Trophoblast cell (in vitro differentiated cells and primary cell): ENCODE results near the gene TMEM242.

Experiments used
- DNase-seq, 2 donors: peaks; one replicate each; pipeline ENCODE4 v3.0.0-alpha.2; 2016
- H2AFZ ChIP-seq: 2 replicates; pipeline ENCODE4 v1.6.1; 2013; ENCODE audit warnings: low read length, moderate library complexity, mild to moderate bottlenecking; ENCODE audit not compliant: insufficient read depth, poor library complexity
- H2AK5ac ChIP-seq: 2 replicates; pipeline ENCODE4 v1.6.1; 2013; ENCODE audit warnings: mild to moderate bottlenecking, low read length
- H2BK120ac ChIP-seq: 2 replicates; pipeline ENCODE4 v1.6.1; 2013; ENCODE audit warnings: low read length, mild to moderate bottlenecking, moderate library complexity; ENCODE audit not compliant: insufficient read depth, poor library complexity
- H2BK12ac ChIP-seq: 2 replicates; pipeline ENCODE4 v1.6.1; 2013; ENCODE audit warnings: mild to moderate bottlenecking, low read length, moderate library complexity
- H2BK5ac ChIP-seq: 2 replicates; pipeline ENCODE4 v1.6.1; 2013; ENCODE audit warnings: low read length, low read depth, moderate library complexity, mild to moderate bottlenecking; ENCODE audit not compliant: poor library complexity
- H3K14ac ChIP-seq: 2 replicates; pipeline ENCODE4 v1.6.1; 2013; ENCODE audit warnings: mild to moderate bottlenecking, low read length
- H3K18ac ChIP-seq: 2 replicates; pipeline ENCODE4 v1.6.1; 2013; ENCODE audit warnings: mild to moderate bottlenecking, low read length
- H3K23ac ChIP-seq: 2 replicates; pipeline ENCODE4 v1.6.1; 2013; ENCODE audit warnings: low read length
- H3K27ac ChIP-seq: 2 replicates; pipeline ENCODE4 v1.5.1; 2013; ENCODE audit warnings: low read depth, mild to moderate bottlenecking, inconsistent platforms, low read length, moderate library complexity
- H3K27me3 ChIP-seq: 2 replicates; pipeline ENCODE4 v1.6.1; 2013; ENCODE audit warnings: inconsistent platforms, mild to moderate bottlenecking, low read length, moderate library complexity; ENCODE audit not compliant: insufficient read depth
- H3K36me3 ChIP-seq, 2 experiments: 1 replicate in 1 of 2; 2 replicates in 1 of 2; pipeline ENCODE4 v1.6.1; 2013; ENCODE audit warnings: low read length in 2 of 2, mild to moderate bottlenecking in 2 of 2, moderate library complexity in 1 of 2; ENCODE audit not compliant: insufficient read depth in 2 of 2, control insufficient read depth in 1 of 2
- H3K4ac ChIP-seq: 2 replicates; pipeline ENCODE4 v1.6.1; 2013; ENCODE audit warnings: low read depth, mild to moderate bottlenecking, low read length, moderate library complexity
- H3K4me1 ChIP-seq, 2 experiments: 1 replicate in 1 of 2; 2 replicates in 1 of 2; pipeline ENCODE4 v1.6.1; 2013; ENCODE audit warnings: low read length in 2 of 2, mild to moderate bottlenecking in 2 of 2, moderate library complexity in 1 of 2; ENCODE audit not compliant: insufficient read depth in 2 of 2, control insufficient read depth in 1 of 2
- H3K4me2 ChIP-seq: 2 replicates; pipeline ENCODE4 v1.6.1; 2013; ENCODE audit warnings: inconsistent platforms, mild to moderate bottlenecking, low read length, moderate library complexity
- H3K4me3 ChIP-seq: 2 replicates; pipeline ENCODE4 v1.5.1; 2013; ENCODE audit warnings: mild to moderate bottlenecking, low read depth, low read length, inconsistent platforms
- H3K79me1 ChIP-seq: one replicate; pipeline ENCODE4 v1.6.1; 2013; ENCODE audit warnings: low read length
- H3K79me2 ChIP-seq: 2 replicates; pipeline ENCODE4 v1.6.1; 2013; ENCODE audit warnings: low read length, mild to moderate bottlenecking; ENCODE audit not compliant: control insufficient read depth, insufficient read depth, poor library complexity
- H3K9ac ChIP-seq: 2 replicates; pipeline ENCODE4 v1.6.1; 2013; ENCODE audit warnings: mild to moderate bottlenecking, low read length
- H3K9me3 ChIP-seq: 2 replicates; pipeline ENCODE4 v1.6.1; 2013; ENCODE audit warnings: low read depth, mild to moderate bottlenecking, control low read depth, inconsistent platforms, low read length; ENCODE audit not compliant: insufficient read depth
- H4K12ac ChIP-seq: 2 replicates; pipeline ENCODE4 v1.6.1; 2013; ENCODE audit warnings: low read depth, mild to moderate bottlenecking, low read length, moderate library complexity
- H4K8ac ChIP-seq: 2 replicates; pipeline ENCODE4 v1.6.1; 2013; ENCODE audit warnings: low read depth, mild to moderate bottlenecking, low read length, moderate library complexity
- H4K91ac ChIP-seq: one replicate; pipeline ENCODE4 v1.6.1; 2013; ENCODE audit warnings: low read depth, mild to moderate bottlenecking, low read length, moderate library complexity
- WGBS: extraction: QIAGEN DNeasy Blood & Tissue Kit; methylation state at CpG from one replicate; pipeline ENCODE4 v1.1.7; 2013; ENCODE audit warnings: missing lambda C conversion rate; ENCODE audit not compliant: insufficient read length, insufficient coverage; ENCODE audit errors: extremely low coverage; 5-methylcytosine and 5-hydroxymethylcytosine counted together

TMEM242 gene

DNA sequence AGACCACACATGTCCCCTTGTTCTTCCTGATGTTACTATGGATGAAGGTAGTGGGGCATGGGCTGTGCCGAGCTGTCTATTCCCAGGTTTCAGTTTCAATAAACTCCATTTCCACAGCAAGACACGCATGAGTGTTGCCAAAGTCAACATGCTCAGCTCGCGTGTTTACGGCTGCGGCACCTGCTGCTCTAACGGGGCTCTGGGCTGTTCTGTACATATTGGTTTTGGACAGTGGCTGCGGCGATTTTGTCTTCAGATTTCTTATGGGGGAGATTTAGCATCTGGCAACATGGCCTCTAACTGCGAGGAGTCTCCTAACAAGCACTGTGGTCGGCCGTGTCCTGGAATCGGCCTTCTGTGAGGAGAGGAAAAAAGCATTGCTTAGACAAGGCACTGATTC is 58.6 kb downstream of the TMEM242 start:
- no peak overlapping the region for H2BK120ac ChIP-seq
- H3K18ac ChIP-seq = no peak overlapping the region
- H3K4me1 ChIP-seq = peaks cover 4 to 9% of the 10 kb centered on the region in 2 experiments
- no peaks in the 10 kb centered on the region for H3K36me3 ChIP-seq
- H4K8ac ChIP-seq = no peak overlapping the region
- no CpG with 5 or more reads among the region's 13 CpGs for WGBS
- H3K4ac ChIP-seq = no peak overlapping the region
- H3K27me3 ChIP-seq = no peaks in the 10 kb centered on the region
- H2BK5ac ChIP-seq = no peak overlapping the region
- H3K27ac ChIP-seq = no peak overlapping the region
- H3K9me3 ChIP-seq = no peaks in the 10 kb centered on the region
- no peak overlapping the region for H3K9ac ChIP-seq
- DNase-seq = no peak
- H3K79me1 ChIP-seq = peaks cover 2% of the 10 kb centered on the region
- no peak overlapping the region for H3K4me2 ChIP-seq
- no peak overlapping the region for H3K4me3 ChIP-seq
- no peak overlapping the region for H4K12ac ChIP-seq
- H2BK12ac ChIP-seq = no peak overlapping the region
- H3K14ac ChIP-seq = no peak overlapping the region
- H3K79me2 ChIP-seq = no peaks in the 10 kb centered on the region
- no peak overlapping the region for H2AFZ ChIP-seq
- H4K91ac ChIP-seq = no peak overlapping the region
- H3K23ac ChIP-seq = no peak overlapping the region
- no peak overlapping the region for H2AK5ac ChIP-seq

DNA sequence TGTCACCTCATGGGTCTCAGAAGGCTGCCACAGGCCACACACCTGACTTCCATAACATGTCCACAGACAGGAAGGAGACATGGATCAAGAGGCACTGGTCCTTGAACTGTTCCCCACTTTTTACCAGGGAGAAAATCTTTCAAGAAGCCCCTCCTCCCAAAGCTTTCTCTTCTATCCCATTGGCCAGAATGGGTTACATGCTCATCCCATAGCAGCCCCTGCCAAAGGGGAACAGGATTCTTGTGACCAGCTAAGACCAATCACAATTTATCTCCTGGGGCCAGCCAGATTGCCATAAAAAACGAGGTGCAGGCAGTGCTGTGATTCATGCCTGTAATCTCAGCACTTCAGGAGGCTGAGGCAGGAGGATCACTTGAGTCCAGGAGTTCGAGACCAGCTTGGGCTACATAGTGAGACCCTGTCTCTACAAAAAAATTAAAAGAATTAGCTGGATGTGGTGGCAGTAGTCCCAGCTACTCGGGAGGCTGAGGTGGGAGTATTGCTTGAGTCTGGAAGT is 59.4 kb downstream of the TMEM242 start:
- Histone ChIP-seq H3K4me3 (no peak overlapping the region), H2AK5ac (no peak overlapping the region), H2BK5ac (no peak overlapping the region), H3K9ac (no peak overlapping the region), H3K18ac (no peak overlapping the region), H2BK120ac (no peak overlapping the region), H3K4me2 (no peak overlapping the region), H4K12ac (no peak overlapping the region), H3K79me2 (no peaks in the 10 kb centered on the region), H3K14ac (no peak overlapping the region), H4K8ac (no peak overlapping the region), H3K79me1 (peaks cover 2% of the 10 kb centered on the region), H3K36me3 (no peaks in the 10 kb centered on the region), H3K4ac (no peak overlapping the region), H3K23ac (no peak overlapping the region), H3K27me3 (no peaks in the 10 kb centered on the region), H4K91ac (no peak overlapping the region), H3K27ac (no peak overlapping the region), H2BK12ac (no peak overlapping the region), H3K4me1 (peaks cover 3 to 4% of the 10 kb centered on the region in 2 experiments), H3K9me3 (no peaks in the 10 kb centered on the region), H2AFZ (no peak overlapping the region)
- no CpG with 5 or more reads among the region's 3 CpGs for WGBS
- no peak for DNase-seq

DNA sequence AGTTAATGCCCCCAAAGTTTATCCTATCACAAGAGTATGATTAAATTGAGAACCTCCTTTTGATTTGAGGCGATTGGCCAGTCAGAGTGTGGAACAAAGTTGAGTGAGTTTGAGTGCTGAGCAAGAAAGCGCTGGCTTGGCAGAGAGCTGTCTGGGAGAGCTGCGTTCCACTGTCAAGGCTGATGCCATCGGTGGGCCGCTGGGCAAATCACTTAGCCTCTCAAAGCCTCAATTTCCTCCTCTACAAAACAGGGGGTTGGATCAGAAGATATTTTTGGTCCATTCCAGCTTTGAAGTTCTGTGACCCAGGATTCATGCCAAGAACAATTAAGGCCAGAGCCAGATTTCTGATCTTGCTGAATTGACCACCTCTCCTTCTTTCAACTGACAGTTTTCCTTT is 60.2 kb downstream of the TMEM242 start:
- WGBS = no CpG with 5 or more reads among the region's 5 CpGs
- Histone ChIP-seq H3K4me2 (no peak overlapping the region), H2BK120ac (no peak overlapping the region), H3K4ac (no peak overlapping the region), H3K4me3 (no peak overlapping the region), H3K36me3 (no peaks in the 10 kb centered on the region), H3K9me3 (no peaks in the 10 kb centered on the region), H3K14ac (no peak overlapping the region), H3K27me3 (no peaks in the 10 kb centered on the region), H3K27ac (no peak overlapping the region), H4K91ac (no peak overlapping the region), H3K9ac (no peak overlapping the region), H3K4me1 (no peaks in the 10 kb centered on the region), H2AFZ (no peak overlapping the region), H3K23ac (no peak overlapping the region), H3K79me2 (no peaks in the 10 kb centered on the region), H3K18ac (no peak overlapping the region), H3K79me1 (no peaks in the 10 kb centered on the region), H4K8ac (no peak overlapping the region), H2AK5ac (no peak overlapping the region), H2BK12ac (no peak overlapping the region), H2BK5ac (no peak overlapping the region), H4K12ac (no peak overlapping the region)
- no peak for DNase-seq

- Histone ChIP-seq H3K4me2 (no peak overlapping the region), H3K79me1 (no peaks in the 10 kb centered on the region), H3K4me3 (no peak overlapping the region), H3K14ac (no peak overlapping the region), H4K91ac (no peak overlapping the region), H2BK120ac (no peak overlapping the region), H2AFZ (no peak overlapping the region), H3K79me2 (no peaks in the 10 kb centered on the region), H3K27me3 (no peaks in the 10 kb centered on the region), H2BK12ac (no peak overlapping the region), H3K9ac (no peak overlapping the region), H4K8ac (no peak overlapping the region), H3K23ac (no peak overlapping the region), H2BK5ac (no peak overlapping the region), H3K4me1 (no peaks in the 10 kb centered on the region), H3K18ac (no peak overlapping the region), H3K9me3 (no peaks in the 10 kb centered on the region), H4K12ac (no peak overlapping the region), H3K4ac (no peak overlapping the region), H2AK5ac (no peak overlapping the region), H3K36me3 (no peaks in the 10 kb centered on the region), H3K27ac (no peak overlapping the region)
- no peak for DNase-seq
- no CpG with 5 or more reads among the region's 9 CpGs for WGBS
Observed at GRCh38 chr6:157261606-157262005, 61.7 kb downstream of the TMEM242 start.
